RWPE1 (cell line): ENCODE data around the gene C19orf47.
A peak's percentile ranks its signal among the peaks of the same experiment; 100 is the strongest.

Source experiments
- CTCF ChIA-PET: fragments of 350-600 bp; sonication (Branson Sonifier 250); formaldehyde crosslinking; extraction: SDS; loops from one replicate; lab custom pipeline; 2021; lab: Yijun Ruan, JAX
- POLR2A ChIA-PET: fragments of 400-600 bp; formaldehyde crosslinking; extraction: SDS; loops from one replicate; lab custom pipeline; 2020; ENCODE audit warnings: antibody characterized with exemption; ENCODE audit not compliant: low non-redundant PET; lab: Yijun Ruan, JAX
- DNase-seq: peaks from one replicate; pipeline ENCODE4 v3.0.0; 2012; ENCODE audit warnings: low spot score
- H3K27ac ChIP-seq: fragments of 450-650 bp; 2 replicates; pipeline ENCODE4 v1.5.1; 2017
- TF ChIP-seq, protein P1 (sequence below): fragments of 450-650 bp; conservative IDR thresholded peaks from 2 replicates; pipeline ENCODE4 v1.5.1; 2017; ENCODE audit warnings: low read depth, mild to moderate bottlenecking

C19orf47 gene, protein sequence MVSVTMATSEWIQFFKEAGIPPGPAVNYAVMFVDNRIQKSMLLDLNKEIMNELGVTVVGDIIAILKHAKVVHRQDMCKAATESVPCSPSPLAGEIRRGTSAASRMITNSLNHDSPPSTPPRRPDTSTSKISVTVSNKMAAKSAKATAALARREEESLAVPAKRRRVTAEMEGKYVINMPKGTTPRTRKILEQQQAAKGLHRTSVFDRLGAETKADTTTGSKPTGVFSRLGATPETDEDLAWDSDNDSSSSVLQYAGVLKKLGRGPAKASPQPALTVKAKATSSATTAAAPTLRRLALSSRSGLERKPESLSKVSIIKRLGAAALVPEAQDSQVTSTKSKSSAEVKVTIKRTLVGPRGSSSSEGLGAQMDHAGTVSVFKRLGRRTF

DNA sequence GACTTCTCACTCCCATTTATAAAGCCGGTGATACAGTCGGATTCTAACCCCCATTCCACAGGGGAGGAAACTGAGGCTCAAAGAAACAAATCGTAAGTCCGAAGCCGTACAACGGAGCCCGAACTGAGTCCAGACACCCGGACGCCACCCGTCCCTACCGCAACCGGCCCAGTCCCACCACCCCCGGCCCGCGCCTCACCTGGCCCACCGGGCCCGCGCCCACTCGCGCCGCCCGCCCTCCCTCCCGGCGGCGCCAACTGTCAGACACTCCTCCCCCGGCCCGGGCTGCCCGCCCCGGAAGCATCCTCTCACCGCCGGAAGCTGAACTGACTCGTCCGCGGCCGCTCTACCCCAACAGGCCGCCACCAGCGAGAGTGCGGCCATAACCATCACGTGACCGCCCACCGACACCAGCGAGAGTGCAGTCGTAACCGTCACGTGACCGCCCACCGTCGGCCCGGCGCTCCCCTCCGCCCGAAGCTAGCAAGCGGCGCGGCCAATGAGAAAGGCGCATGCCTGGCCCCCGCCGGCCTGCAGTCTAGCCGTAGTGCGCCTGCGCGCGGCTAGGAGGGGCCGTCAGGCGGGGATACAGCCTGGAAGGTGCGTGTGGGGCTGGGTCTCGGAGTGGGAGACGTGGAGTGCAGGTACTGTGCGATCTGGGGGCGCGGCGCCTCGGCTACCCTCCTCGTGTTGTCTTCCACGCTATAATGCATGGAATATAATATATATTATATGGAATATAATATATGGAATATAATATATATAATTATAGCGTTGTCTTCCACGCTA is at the start of gene C19orf47, which contains the start of gene PLD3:
Gene C19orf47, minus strand, starts transcription at position 273 of the 789 bp plus-strand sequence. CDS start 6,540 bp downstream, outside the sequence.
Gene PLD3, plus strand, starts transcription at position 571 of the 789 bp plus-strand sequence. CDS start 17,789 bp downstream, outside the sequence.
- ChIA-PET CTCF (interaction anchor here (0.6 kb wide), 1 partner anchor 807 kb away, joined by 3 read pairs; no protein-coding TSS in a partner anchor), POLR2A (no interaction called here)
- H3K27ac ChIP-seq: peak within 1 kb of the TSS; percentile 59
- DNase-seq: peak; percentile 100
- TF ChIP-seq, protein P1, sequence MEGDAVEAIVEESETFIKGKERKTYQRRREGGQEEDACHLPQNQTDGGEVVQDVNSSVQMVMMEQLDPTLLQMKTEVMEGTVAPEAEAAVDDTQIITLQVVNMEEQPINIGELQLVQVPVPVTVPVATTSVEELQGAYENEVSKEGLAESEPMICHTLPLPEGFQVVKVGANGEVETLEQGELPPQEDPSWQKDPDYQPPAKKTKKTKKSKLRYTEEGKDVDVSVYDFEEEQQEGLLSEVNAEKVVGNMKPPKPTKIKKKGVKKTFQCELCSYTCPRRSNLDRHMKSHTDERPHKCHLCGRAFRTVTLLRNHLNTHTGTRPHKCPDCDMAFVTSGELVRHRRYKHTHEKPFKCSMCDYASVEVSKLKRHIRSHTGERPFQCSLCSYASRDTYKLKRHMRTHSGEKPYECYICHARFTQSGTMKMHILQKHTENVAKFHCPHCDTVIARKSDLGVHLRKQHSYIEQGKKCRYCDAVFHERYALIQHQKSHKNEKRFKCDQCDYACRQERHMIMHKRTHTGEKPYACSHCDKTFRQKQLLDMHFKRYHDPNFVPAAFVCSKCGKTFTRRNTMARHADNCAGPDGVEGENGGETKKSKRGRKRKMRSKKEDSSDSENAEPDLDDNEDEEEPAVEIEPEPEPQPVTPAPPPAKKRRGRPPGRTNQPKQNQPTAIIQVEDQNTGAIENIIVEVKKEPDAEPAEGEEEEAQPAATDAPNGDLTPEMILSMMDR: no peak

DNA sequence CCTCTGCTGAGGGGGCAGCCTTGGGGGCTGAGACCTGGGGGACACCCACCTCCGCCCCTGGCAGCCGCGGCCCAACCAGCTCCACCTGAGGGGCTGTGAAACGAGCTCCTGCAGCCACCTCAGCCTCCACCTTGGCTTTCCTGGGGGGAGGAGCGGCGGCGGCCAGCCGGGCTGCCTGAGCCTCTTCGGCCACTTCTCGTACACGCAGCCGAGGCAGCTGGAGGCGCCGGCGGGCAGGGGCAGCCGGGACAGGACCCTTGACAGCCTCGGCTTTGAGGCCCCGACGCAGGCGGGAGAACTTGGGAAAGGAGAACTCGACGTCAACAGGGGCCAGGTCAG is 49.3 kb upstream of the C19orf47 start:
- CTCF ChIA-PET: interaction anchor here (0.5 kb wide), 1 partner anchor 214 kb away, joined by 4 read pairs; no protein-coding TSS in a partner anchor

DNA sequence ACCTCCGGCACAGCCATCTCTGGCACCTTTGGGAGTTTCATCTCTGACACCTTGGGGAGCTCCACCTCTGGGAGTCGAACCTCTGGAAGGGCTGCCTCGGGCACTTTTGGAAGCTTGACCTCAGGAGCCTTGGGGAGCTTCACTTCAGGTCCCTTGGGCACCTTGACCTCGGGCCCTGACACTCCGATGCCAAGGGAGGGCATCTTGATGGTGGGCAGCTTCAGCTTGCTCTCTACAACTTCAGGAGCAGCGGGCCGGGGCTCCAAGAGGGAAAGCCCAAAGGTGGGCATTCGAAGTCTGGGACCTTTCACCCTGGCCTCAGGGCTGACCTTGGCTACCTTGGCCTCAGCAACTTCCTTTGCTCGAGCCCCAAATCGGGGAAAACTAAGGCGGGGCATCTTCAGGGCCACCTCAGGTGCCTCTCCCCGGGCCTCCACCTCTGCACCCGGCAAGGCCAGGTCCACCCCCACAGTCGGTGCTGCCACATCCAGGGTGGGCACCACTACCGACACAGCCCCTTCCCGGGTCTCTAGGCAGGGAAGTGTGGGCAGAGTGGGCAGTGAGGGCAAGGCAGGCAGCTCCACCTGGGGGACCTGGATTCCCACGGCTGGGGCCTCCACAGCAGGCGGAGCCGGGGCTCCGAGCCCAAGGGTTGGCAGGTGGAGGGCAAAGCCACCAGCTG is 48.8 kb upstream of the C19orf47 start:
- no peak overlapping the region for H3K27ac ChIP-seq
- no peak for DNase-seq
- ChIA-PET CTCF (interaction anchor here (0.5 to 1.0 kb wide), 2 partner anchors 24 to 213 kb away, joined by 3 to 4 read pairs; no protein-coding TSS in a partner anchor), POLR2A (interaction anchor here (0.6 to 1.0 kb wide), 2 partner anchors 24 kb away, joined by 3 to 5 read pairs; no protein-coding TSS in a partner anchor)
- TF ChIP-seq, protein P1: no peak

More for the DNA sequence above, 49.3 kb upstream of the C19orf47 start:
- no peak overlapping the region for H3K27ac ChIP-seq
- TF ChIP-seq, protein P1: no peak
- POLR2A ChIA-PET: no interaction called here
- no peak for DNase-seq

DNA sequence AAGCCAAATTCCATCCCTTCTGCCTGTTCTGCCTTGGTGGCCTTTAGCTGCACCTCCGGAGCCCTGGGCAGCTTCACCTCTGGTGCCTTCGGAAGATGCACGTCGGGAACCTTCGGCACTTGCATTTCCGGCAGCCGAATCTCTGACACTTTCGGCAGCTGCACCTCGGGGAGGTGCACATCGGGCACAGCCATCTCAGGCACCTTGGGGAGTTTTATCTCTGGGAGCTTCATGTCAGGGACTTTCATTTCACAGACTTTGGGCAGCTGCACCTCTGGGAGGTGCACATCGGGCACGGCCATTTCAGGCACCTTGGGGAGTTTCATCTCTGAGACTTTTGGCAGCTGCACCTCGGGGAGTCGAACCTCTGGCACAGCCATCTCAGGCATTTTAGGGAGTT is 47.8 kb upstream of the C19orf47 start:
- TF ChIP-seq, protein P1: no peak
- CTCF ChIA-PET: interaction anchor here (0.5 to 1.0 kb wide), 3 partner anchors 23 to 96 kb away, joined by 3 to 5 read pairs (median 3); no protein-coding TSS in a partner anchor
- DNase-seq: no peak
- no peak overlapping the region for H3K27ac ChIP-seq
- POLR2A ChIA-PET: interaction anchor here (0.5 to 1.0 kb wide), 2 partner anchors 25 to 43 kb away, joined by 3 to 6 read pairs; no protein-coding TSS in a partner anchor

DNA sequence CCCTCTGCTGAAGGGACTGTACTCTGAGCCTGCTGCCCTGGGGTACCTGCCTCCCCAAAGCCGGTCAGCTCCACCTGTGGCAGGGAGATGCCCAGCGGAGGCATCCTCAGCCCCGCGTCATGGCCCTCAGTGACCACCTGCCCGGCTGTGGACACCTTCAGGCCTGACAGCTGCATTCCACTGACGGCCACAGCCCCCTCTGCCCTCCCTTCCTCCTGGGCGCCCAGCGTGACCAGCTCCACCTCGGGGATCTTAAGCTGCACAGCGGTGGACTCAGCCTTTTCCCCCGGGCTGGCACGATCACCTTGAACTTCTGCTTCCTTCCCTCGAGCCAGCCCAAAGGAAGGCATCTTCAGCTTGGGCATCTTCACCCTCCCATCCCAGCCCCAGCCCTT is 46.6 kb upstream of the C19orf47 start:
- no peak overlapping the region for H3K27ac ChIP-seq
- POLR2A ChIA-PET: no interaction called here
- no peak for DNase-seq
- TF ChIP-seq, protein P1: no peak
- CTCF ChIA-PET: interaction anchor here (1.2 kb wide), 1 partner anchor 20 kb away, joined by 4 read pairs; no protein-coding TSS in a partner anchor
